ENCODE measurements around the gene POLR1A. TPM values are rescaled to one million over a fixed set of nuclear protein-coding genes. Genes with fewer than 3 reads are reported as not detected.

POLR1A gene
- total RNA-seq, 1 experiment from 2014 or later: 62.6 TPM

GRCh38 chr2:86029873-86030272, 75.8 kb downstream of the POLR1A start:
- Histone ChIP-seq H3K4me1 (ENCODE audit: control insufficient read depth, insufficient read depth, low read length) (no peaks in the 10 kb centered on the region), H3K9me3 (ENCODE audit: control insufficient read depth, insufficient read depth, low read depth, low read length) (no peaks in the 10 kb centered on the region), H3K36me3 (ENCODE audit: control insufficient read depth, insufficient read depth, low read length) (peaks cover 8% of the 10 kb centered on the region), H3K27me3 (ENCODE audit: control insufficient read depth, insufficient read depth, low read length) (no peaks in the 10 kb centered on the region), H3K4me3 (ENCODE audit: low read depth in 2 of 2, low read length in 2 of 2) (no peak overlapping the region), H3K27ac (ENCODE audit: low read length) (no peak overlapping the region)
- intact Hi-C loops (cut with micrococcal nuclease; ENCODE audit: unreplicated experiment): no loop called here
- CTCF ChIA-PET: interaction anchor here (0.6 kb wide), 1 partner anchor 33 kb away, joined by 3 read pairs; no protein-coding TSS in a partner anchor
- POLR2A ChIA-PET: no interaction called here
- no peak for DNase-seq (ENCODE audit: low read depth, low spot score)
- TF ChIP-seq POLR2AphosphoS5 (IDR thresholded peaks at IDR 0.05; ENCODE audit: low read depth, low read length) (no peak), SIN3A (IDR thresholded peaks at IDR 0.05; ENCODE audit: borderline replicate concordance, insufficient read depth, low read depth, low read length) (no peak), REST (IDR thresholded peaks at IDR 0.05; ENCODE audit: insufficient read depth in 1 of 2, low read depth in 2 of 2, low read length in 1 of 2) (no peak), TCF7L2 (IDR thresholded peaks at IDR 0.05; ENCODE audit: low read depth, low read length) (no peak), CTCF (IDR thresholded peaks at IDR 0.05) (no peak)
- in situ Hi-C loops (cut with HindIII; ENCODE audit: low pct_unique_long_range_greater_than_20kb, low sequenced_read_pairs): no loop called here
- BruUV-seq (replicated peaks): no TSS peak
- no peak for ATAC-seq

DNA sequence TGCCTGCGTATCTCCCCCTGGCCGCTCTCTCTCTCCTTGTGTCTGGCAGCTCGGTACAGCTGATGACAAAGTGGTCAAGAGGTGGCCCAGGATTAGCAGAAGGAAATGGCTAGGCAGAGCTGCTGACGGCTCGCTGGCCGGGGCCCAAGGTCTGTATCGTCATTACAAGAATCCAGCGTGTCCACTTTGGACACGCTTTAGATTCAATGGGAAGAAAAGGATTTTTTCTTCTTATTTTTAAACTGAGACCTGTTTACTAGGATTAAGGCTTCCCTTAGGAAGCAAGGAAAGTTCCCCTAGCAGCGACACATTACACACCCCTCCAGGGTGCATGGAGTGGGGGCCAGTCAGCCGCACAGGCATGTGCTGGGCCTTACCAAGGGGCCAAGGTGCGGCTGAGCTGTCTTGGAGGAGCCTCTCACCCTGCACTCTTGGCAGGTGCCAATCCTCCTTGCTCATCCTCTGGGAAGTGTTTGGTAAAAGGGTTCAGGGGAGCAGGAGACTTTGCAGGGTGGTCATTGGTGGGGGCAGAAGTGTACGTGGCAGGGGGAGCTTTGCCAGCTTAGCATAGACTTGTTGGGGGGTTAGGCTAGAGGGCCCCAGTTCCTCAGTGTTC, 76.8 kb downstream of the POLR1A start:
- in situ Hi-C loops (cut with HindIII; ENCODE audit: low pct_unique_long_range_greater_than_20kb, low sequenced_read_pairs): no loop called here
- Histone ChIP-seq H3K4me1 (ENCODE audit: control insufficient read depth, insufficient read depth, low read length) (no peaks in the 10 kb centered on the region), H3K9me3 (ENCODE audit: control insufficient read depth, insufficient read depth, low read depth, low read length) (no peaks in the 10 kb centered on the region), H3K4me3 (ENCODE audit: low read depth in 2 of 2, low read length in 2 of 2) (no peak overlapping the region), H3K36me3 (ENCODE audit: control insufficient read depth, insufficient read depth, low read length) (peaks cover 8% of the 10 kb centered on the region), H3K27me3 (ENCODE audit: control insufficient read depth, insufficient read depth, low read length) (no peaks in the 10 kb centered on the region), H3K27ac (ENCODE audit: low read length) (no peak overlapping the region)
- CTCF ChIA-PET: no interaction called here
- POLR2A ChIA-PET: interaction anchor here (0.8 kb wide), 1 partner anchor 72 kb away, joined by 3 read pairs; no protein-coding TSS in a partner anchor
- DNase-seq (ENCODE audit: low read depth, low spot score) (no peak), ATAC-seq (no peak)
- no TSS peak for BruUV-seq (replicated peaks)
- TF ChIP-seq POLR2AphosphoS5 (IDR thresholded peaks at IDR 0.05; ENCODE audit: low read depth, low read length) (no peak), SIN3A (IDR thresholded peaks at IDR 0.05; ENCODE audit: borderline replicate concordance, insufficient read depth, low read depth, low read length) (no peak), REST (IDR thresholded peaks at IDR 0.05; ENCODE audit: insufficient read depth in 1 of 2, low read depth in 2 of 2, low read length in 1 of 2) (no peak), CTCF (IDR thresholded peaks at IDR 0.05) (no peak), TCF7L2 (IDR thresholded peaks at IDR 0.05; ENCODE audit: low read depth, low read length) (no peak)
- intact Hi-C loops (cut with micrococcal nuclease; ENCODE audit: unreplicated experiment): no loop called here

Measured in Panc1 (cell line).